HepG2 (cell line): ENCODE measurements around the gene SPATA13. TPM values are rescaled to one million over a fixed set of nuclear protein-coding genes. Genes with fewer than 3 reads are reported as not detected.

Source experiments
- ARNTL ChIP-seq: sonication (generic); formaldehyde crosslinking; IDR thresholded peaks from 2 replicates; pipeline ENCODE4 v1.4.0; 2020; ENCODE audit warnings: mild to moderate bottlenecking, missing genetic modification reagents
- FOXP1 ChIP-seq, 2 experiments: fragments of 450-650 bp in 1 of 2; IDR thresholded peaks; 2 replicates each; pipeline ENCODE4 v1.6.1; 2017 to 2018; ENCODE audit warnings: antibody characterized with exemption in 1 of 2
- MED1 ChIP-seq: sonication (generic); formaldehyde crosslinking; IDR thresholded peaks from 2 replicates; pipeline ENCODE4 v1.4.0; 2020; ENCODE audit warnings: missing genetic modification reagents
- MNT ChIP-seq: fragments of 450-650 bp; IDR thresholded peaks from 2 replicates; pipeline ENCODE4 v1.6.1; 2016
- MXI1 ChIP-seq: IDR thresholded peaks from 3 replicates; pipeline ENCODE4 v1.6.1; 2012; ENCODE audit warnings: low read depth, low read length, inconsistent platforms, borderline replicate concordance
- NFE2L1 ChIP-seq: sonication (generic); formaldehyde crosslinking; IDR thresholded peaks from 2 replicates; pipeline ENCODE4 v1.4.0; 2020; ENCODE audit warnings: missing genetic modification reagents, mild to moderate bottlenecking, borderline replicate concordance
- RARA ChIP-seq: IDR thresholded peaks from 2 replicates; pipeline ENCODE4 v1.6.1; 2016; ENCODE audit warnings: missing genetic modification reagents, missing compliant biosample characterization
- RCOR2 ChIP-seq: IDR thresholded peaks from 2 replicates; pipeline ENCODE4 v1.6.1; 2016; ENCODE audit warnings: missing biosample characterization, missing genetic modification reagents
- SOX13 ChIP-seq, 3 experiments: fragments of 450-650 bp in 1 of 3; sonication (generic) in 1 of 3; formaldehyde crosslinking in 1 of 3; IDR thresholded peaks in 2 of 3; conservative IDR thresholded peaks in 1 of 3; 2 replicates each; pipeline versions ENCODE4 v1.5.0 to v1.6.1; 2016 to 2020; ENCODE audit warnings: antibody characterized with exemption in 1 of 3, mild to moderate bottlenecking in 1 of 3, missing compliant biosample characterization in 1 of 3, missing genetic modification reagents in 1 of 3, moderate library complexity in 1 of 3
- SOX6 ChIP-seq, 2 experiments: fragments of 450-650 bp in 1 of 2; sonication (generic) in 1 of 2; formaldehyde crosslinking in 1 of 2; IDR thresholded peaks; 2 replicates each; pipeline versions ENCODE4 v1.4.0 to v1.6.1; 2017 to 2020; ENCODE audit warnings: antibody characterized with exemption in 1 of 2, mild to moderate bottlenecking in 1 of 2, missing genetic modification reagents in 1 of 2
- ZBTB38 ChIP-seq: sonication (generic); formaldehyde crosslinking; IDR thresholded peaks from 2 replicates; pipeline ENCODE4 v1.5.1; 2020; ENCODE audit warnings: mild to moderate bottlenecking, missing genetic modification reagents
- ZNF383 ChIP-seq: sonication (generic); formaldehyde crosslinking; IDR thresholded peaks from 2 replicates; pipeline ENCODE4 v1.4.0; 2020; ENCODE audit warnings: missing genetic modification reagents, mild to moderate bottlenecking, borderline replicate concordance
- ZNF430 ChIP-seq: sonication (generic); formaldehyde crosslinking; IDR thresholded peaks from 2 replicates; pipeline ENCODE4 v1.9.0; 2021; ENCODE audit warnings: mild to moderate bottlenecking, missing genetic modification reagents
- ZNF441 ChIP-seq: sonication (generic); formaldehyde crosslinking; IDR thresholded peaks from 2 replicates; pipeline ENCODE4 v1.7.0; 2021; ENCODE audit warnings: missing genetic modification reagents, borderline replicate concordance
- ZNF501 ChIP-seq: sonication (generic); formaldehyde crosslinking; IDR thresholded peaks from 2 replicates; pipeline ENCODE4 v1.5.1; 2020; ENCODE audit warnings: mild to moderate bottlenecking, moderate library complexity, missing genetic modification reagents
- ZNF589 ChIP-seq: sonication (generic); formaldehyde crosslinking; conservative IDR thresholded peaks from 2 replicates; pipeline ENCODE4 v1.8.0; 2022; ENCODE audit warnings: mild to moderate bottlenecking, moderate library complexity, missing genetic modification reagents
- polyA plus RNA-seq, 8 experiments: library from polyadenylated mRNA; depleted of rRNA in 3 of 8; stranded (reverse) in 7 of 8; unstranded in 1 of 8; fragments of >200 nt; fragmentation: Illumina TruSeq in 4 of 8; extraction: Trizol in 4 of 8; gene quantifications; 2 replicates each; pipeline versions ENCODE4 v1.2.1 to v1.2.3, GENCODE V29; 2011 to 2016; ENCODE audit warnings: low read depth in 4 of 8, missing spikeins in 1 of 8, mixed read lengths in 1 of 8; ENCODE audit not compliant: insufficient read depth in 1 of 8
- total RNA-seq, 5 experiments: library from RNA; depleted of rRNA; stranded (reverse); fragments of >200 nt; fragmentation: Illumina TruSeq; extraction: Trizol; gene quantifications; 2 replicates each; pipeline ENCODE4 v1.2.3, GENCODE V29; 2016; ENCODE audit warnings: low read depth in 1 of 5
- TF ChIP-seq, protein P1 (sequence below): sonication (generic); formaldehyde crosslinking; IDR thresholded peaks from 2 replicates; pipeline ENCODE4 v1.4.0; 2020; ENCODE audit warnings: low read depth, missing genetic modification reagents
- TF ChIP-seq, protein P2 (sequence below): sonication (generic); formaldehyde crosslinking; IDR thresholded peaks from 2 replicates; pipeline ENCODE4 v1.5.0; 2020; ENCODE audit warnings: mild to moderate bottlenecking, missing genetic modification reagents
- TF ChIP-seq, protein P3 (sequence below): IDR thresholded peaks from 2 replicates; pipeline ENCODE4 v1.6.1; 2012; ENCODE audit warnings: inconsistent platforms

Gene SPATA13
- total and polyA plus RNA-seq, 2 of the 13 experiments (the other 11 are each of a cell fraction or from before 2014, with no cell fraction given): 11.3 to 14.2 TPM

DNA sequence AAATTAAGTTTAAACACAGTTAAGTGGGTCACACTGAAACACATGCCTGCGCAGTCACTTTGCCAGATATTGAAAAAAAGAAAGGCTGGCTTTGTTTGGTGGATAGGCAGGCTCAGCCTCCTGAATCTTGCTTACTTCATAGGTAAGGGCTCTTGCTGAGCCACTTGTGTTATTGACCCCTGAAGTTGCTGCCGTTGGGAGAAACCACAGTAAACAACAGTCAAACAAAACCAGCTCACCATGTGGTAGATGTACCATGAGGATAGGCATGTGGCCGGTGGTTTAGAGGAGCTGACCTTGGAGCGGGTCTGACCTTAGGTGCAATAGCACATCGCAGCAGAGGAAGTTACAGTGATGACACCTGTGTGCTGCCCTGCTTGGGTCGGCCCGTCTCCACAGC is 52.2 kb downstream of the SPATA13 start (continued):
- no peak for TF ChIP-seq SOX13 (IDR thresholded peaks at IDR 0.05)
- peak in 1 of 2 experiments; percentile 50; a peak in 2 of 4 replicates for TF ChIP-seq SOX13 (CRISPR knock-in tag; conservative IDR thresholded peaks at IDR 0.05 in 1 of 2, IDR thresholded peaks at IDR 0.05 in 1 of 2)
- no peak for TF ChIP-seq NFE2L1 (CRISPR knock-in tag)
- TF ChIP-seq ZNF589 (CRISPR knock-in tag): no peak
- TF ChIP-seq FOXP1 (IDR thresholded peaks at IDR 0.05): peak; percentile 38; the same call in 1 of the 2 replicates
- TF ChIP-seq FOXP1 (CRISPR knock-in tag; IDR thresholded peaks at IDR 0.05): peak; percentile 80
- no peak for TF ChIP-seq ZNF383 (CRISPR knock-in tag)
- peak; percentile 69; the same call in 1 of the 2 replicates for TF ChIP-seq ARNTL (CRISPR knock-in tag)
- peak; percentile 65; the same call in 1 of the 2 replicates for TF ChIP-seq MED1
- peak; percentile 73 for TF ChIP-seq RARA (CRISPR knock-in tag)
- peak; percentile 71; the same call in 1 of the 3 replicates for TF ChIP-seq MXI1
- TF ChIP-seq, protein P1, sequence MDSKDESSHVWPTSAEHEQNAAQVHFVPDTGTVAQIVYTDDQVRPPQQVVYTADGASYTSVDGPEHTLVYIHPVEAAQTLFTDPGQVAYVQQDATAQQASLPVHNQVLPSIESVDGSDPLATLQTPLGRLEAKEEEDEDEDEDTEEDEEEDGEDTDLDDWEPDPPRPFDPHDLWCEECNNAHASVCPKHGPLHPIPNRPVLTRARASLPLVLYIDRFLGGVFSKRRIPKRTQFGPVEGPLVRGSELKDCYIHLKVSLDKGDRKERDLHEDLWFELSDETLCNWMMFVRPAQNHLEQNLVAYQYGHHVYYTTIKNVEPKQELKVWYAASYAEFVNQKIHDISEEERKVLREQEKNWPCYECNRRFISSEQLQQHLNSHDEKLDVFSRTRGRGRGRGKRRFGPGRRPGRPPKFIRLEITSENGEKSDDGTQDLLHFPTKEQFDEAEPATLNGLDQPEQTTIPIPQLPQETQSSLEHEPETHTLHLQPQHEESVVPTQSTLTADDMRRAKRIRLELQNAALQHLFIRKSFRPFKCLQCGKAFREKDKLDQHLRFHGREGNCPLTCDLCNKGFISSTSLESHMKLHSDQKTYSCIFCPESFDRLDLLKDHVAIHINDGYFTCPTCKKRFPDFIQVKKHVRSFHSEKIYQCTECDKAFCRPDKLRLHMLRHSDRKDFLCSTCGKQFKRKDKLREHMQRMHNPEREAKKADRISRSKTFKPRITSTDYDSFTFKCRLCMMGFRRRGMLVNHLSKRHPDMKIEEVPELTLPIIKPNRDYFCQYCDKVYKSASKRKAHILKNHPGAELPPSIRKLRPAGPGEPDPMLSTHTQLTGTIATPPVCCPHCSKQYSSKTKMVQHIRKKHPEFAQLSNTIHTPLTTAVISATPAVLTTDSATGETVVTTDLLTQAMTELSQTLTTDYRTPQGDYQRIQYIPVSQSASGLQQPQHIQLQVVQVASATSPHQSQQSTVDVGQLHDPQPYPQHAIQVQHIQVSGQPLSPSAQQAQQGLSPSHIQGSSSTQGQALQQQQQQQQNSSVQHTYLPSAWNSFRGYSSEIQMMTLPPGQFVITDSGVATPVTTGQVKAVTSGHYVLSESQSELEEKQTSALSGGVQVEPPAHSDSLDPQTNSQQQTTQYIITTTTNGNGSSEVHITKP (CRISPR knock-in tag): peak; percentile 74
- peak; percentile 66 for TF ChIP-seq MNT
- 0 out of 2 replicates have a peak, but pooled peaks have one; percentile 19 for TF ChIP-seq ZNF430
- TF ChIP-seq, protein P2, sequence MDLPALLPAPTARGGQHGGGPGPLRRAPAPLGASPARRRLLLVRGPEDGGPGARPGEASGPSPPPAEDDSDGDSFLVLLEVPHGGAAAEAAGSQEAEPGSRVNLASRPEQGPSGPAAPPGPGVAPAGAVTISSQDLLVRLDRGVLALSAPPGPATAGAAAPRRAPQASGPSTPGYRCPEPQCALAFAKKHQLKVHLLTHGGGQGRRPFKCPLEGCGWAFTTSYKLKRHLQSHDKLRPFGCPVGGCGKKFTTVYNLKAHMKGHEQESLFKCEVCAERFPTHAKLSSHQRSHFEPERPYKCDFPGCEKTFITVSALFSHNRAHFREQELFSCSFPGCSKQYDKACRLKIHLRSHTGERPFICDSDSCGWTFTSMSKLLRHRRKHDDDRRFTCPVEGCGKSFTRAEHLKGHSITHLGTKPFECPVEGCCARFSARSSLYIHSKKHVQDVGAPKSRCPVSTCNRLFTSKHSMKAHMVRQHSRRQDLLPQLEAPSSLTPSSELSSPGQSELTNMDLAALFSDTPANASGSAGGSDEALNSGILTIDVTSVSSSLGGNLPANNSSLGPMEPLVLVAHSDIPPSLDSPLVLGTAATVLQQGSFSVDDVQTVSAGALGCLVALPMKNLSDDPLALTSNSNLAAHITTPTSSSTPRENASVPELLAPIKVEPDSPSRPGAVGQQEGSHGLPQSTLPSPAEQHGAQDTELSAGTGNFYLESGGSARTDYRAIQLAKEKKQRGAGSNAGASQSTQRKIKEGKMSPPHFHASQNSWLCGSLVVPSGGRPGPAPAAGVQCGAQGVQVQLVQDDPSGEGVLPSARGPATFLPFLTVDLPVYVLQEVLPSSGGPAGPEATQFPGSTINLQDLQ (CRISPR knock-in tag): 0 out of 2 replicates have a peak, but pooled peaks have one; percentile 32
- no peak for TF ChIP-seq ZNF501 (CRISPR knock-in tag)
- peak; percentile 72 for TF ChIP-seq ZBTB38 (CRISPR knock-in tag)
- TF ChIP-seq ZNF441 (CRISPR knock-in tag): 0 out of 2 replicates have a peak, but pooled peaks have one; percentile 18
- TF ChIP-seq RCOR2: 0 out of 2 replicates have a peak, but pooled peaks have one; percentile 26
- no peak for TF ChIP-seq SOX6 (IDR thresholded peaks at IDR 0.05)
- TF ChIP-seq SOX6 (CRISPR knock-in tag; IDR thresholded peaks at IDR 0.05): peak; percentile 50
- TF ChIP-seq, protein P3, sequence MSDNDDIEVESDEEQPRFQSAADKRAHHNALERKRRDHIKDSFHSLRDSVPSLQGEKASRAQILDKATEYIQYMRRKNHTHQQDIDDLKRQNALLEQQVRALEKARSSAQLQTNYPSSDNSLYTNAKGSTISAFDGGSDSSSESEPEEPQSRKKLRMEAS: peak; percentile 64; the same call in 1 of the 2 replicates
